GM21737 (cell line): Measurements from ENCODE around the gene ZNF646.
A peak's percentile ranks its signal among the peaks of the same experiment; 100 is the strongest.

Experiments used
- ATAC-seq: cut with Tn5 transposase; IDR thresholded peaks from one replicate; pipeline ENCODE4 v1.9.1; 2021; ENCODE audit warnings: mild to moderate bottlenecking, moderate library complexity; ENCODE audit not compliant: unreplicated experiment

ZNF646 gene

GRCh38 chr16:31108035-31108793, 34.0 kb downstream of the ZNF646 start, which contains the start of gene BCKDK:
TSS of gene BCKDK (plus strand) at chr16:31108386. CDS start at chr16:31109224, 838 bp downstream.
- ATAC-seq = peak; percentile 82

GRCh38 chr16:31108794-31109558, 34.8 kb downstream of the ZNF646 start:
- ATAC-seq = no peak

GRCh38 chr16:31109622-31110021, 35.4 kb downstream of the ZNF646 start:
- no peak for ATAC-seq

GRCh38 chr16:31110106-31111034, 36.1 kb downstream of the ZNF646 start:
- ATAC-seq = no peak

GRCh38 chr16:31111881-31112466, 37.8 kb downstream of the ZNF646 start:
- ATAC-seq = no peak

- no peak for ATAC-seq
These were observed 38.5 kb downstream of the ZNF646 start for GRCh38 chr16:31112711-31113110.

GRCh38 chr16:31113121-31114120, 39.2 kb downstream of the ZNF646 start:
- no peak for ATAC-seq

GRCh38 chr16:31114468-31114867, 40.2 kb downstream of the ZNF646 start:
- ATAC-seq = no peak

GRCh38 chr16:31117384-31118222, 43.4 kb downstream of the ZNF646 start, which contains the start of gene KAT8:
TSS of gene KAT8 (plus strand) at chr16:31117664. CDS start at chr16:31117682, 18 bp downstream.
- peak; percentile 86 for ATAC-seq

GRCh38 chr16:31118223-31119155, 44.3 kb downstream of the ZNF646 start:
- ATAC-seq = no peak

GRCh38 chr16:31120129-31120528, 45.9 kb downstream of the ZNF646 start:
- no peak for ATAC-seq

- ATAC-seq = no peak
These were observed 51.6 kb downstream of the ZNF646 start for GRCh38 chr16:31125844-31126243.

- ATAC-seq = no peak
These were observed 53.0 kb downstream of the ZNF646 start for GRCh38 chr16:31127182-31127581.

GRCh38 chr16:31128711-31129567, 54.7 kb downstream of the ZNF646 start:
- no peak for ATAC-seq

- ATAC-seq = no peak
These were observed 55.5 kb downstream of the ZNF646 start for GRCh38 chr16:31129568-31130335.
